ENCODE results near the gene ARHGEF28. TPM values are rescaled to one million over a fixed set of nuclear protein-coding genes. Genes with fewer than 3 reads are reported as not detected.

Gene ARHGEF28
- total RNA-seq, 1 donor: 0.27 TPM

DNA sequence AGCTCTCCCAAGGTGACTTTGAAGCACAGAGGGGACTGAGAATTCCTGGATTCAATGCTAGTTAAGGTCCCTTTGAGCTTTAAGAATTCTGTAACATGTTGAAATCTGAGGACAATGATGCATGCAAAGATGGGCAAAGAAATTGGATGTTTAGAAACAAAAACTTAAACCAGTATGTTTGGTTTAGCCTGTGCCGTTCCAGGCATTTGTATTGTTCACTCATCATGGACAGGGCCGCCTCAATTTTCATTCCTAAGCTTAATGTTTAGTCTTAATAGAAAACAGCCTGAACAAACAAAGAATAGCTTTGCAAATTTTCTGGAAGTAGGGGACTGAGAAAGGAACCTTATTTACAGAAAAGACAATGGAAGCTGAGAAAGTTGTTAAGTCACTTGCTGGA, 267.8 kb downstream of the ARHGEF28 start:
- DNase-seq (ENCODE audit: low read depth in 2 of 3, low spot score in 2 of 3): no peak

GRCh38 chr5:73894860-73895259, 268.9 kb downstream of the ARHGEF28 start:
- no peak for DNase-seq (ENCODE audit: low read depth in 2 of 3, low spot score in 2 of 3)

DNA sequence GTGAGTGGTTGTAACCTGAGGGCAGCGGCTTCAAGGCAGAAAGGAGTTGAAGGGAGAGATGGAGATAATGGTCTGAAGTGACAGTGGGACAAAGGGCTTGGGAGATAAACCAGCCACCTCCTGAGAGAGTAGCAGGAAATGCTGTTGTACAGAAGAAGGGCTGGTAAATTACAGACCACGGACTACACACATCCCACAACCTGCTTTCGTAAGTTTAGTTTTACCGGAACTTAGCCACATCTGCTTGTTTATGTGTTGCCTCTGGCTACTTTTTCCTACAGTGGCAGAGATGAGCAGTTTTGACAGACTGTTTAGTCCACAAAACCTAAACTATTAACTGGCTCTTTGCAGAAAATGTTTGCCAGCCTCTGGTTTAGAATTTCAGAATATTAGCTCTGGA, 269.5 kb downstream of the ARHGEF28 start:
- no peak for DNase-seq (ENCODE audit: low read depth in 2 of 3, low spot score in 2 of 3)

DNA sequence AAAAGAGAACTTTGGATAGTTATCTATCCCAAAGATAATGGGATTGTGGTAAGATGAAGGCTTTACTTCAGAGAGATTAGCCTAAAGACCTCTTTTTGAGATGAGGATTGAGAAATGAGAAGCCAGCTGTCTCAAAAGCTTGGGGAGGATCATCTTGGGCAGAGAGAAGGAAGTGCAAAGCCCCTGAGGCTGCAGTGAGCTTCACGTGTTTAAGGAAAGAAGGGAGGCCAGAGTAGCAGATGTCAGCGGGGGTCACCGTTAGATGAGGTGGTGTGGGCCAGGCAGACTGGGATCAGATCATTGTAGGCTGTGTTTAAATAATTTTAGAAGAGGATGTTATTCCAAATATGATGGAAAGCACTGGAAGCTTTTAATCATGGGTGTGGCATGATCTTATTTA, 270.1 kb downstream of the ARHGEF28 start:
- DNase-seq (ENCODE audit: low read depth in 2 of 3, low spot score in 2 of 3): no peak

GRCh38 chr5:73896668-73897067, 270.7 kb downstream of the ARHGEF28 start:
- no peak for DNase-seq (ENCODE audit: low read depth in 2 of 3, low spot score in 2 of 3)

GRCh38 chr5:73897893-73898292, 271.9 kb downstream of the ARHGEF28 start:
- no peak for DNase-seq (ENCODE audit: low read depth in 2 of 3, low spot score in 2 of 3)

DNA sequence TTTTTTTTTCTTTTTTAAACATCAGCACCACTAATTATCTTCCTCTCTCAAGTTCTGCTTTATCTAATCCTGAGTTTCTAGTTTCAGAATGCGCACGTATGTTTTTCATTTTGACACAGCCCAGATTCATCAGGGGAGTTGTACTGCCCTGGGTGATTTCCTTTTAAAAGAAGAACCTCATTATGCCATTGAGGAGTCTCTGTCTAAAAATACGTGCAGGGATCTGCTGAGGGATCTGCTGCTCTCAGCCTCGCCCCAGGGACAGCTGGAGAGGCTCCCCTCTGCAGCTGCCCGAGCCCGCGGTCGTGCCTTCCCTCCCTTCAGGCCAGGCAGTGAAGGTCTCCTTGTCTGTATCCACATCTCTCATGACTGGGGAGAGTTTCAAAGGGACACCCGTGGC, 273.1 kb downstream of the ARHGEF28 start:
- no peak for DNase-seq (ENCODE audit: low read depth in 2 of 3, low spot score in 2 of 3)

DNA sequence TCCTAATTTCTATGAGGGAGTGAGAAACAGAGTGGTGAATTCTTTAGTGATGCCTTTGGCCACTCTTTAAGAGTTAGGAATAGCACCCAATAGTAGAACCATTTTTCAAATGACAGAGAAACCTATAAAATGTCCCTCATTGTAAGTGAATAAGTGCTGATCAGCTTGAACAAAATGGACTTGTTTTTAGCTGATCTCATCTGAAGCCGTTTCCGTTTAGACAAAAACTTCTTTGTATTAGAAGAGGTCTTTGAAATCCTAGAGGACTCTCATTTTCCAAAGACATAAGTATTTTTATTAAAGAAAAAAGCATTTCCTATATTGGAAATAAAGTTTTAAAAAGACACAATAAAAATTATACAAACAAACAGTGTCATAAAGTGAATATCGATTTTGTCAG, 273.9 kb downstream of the ARHGEF28 start:
- DNase-seq (ENCODE audit: low read depth in 2 of 3, low spot score in 2 of 3): no peak

DNA sequence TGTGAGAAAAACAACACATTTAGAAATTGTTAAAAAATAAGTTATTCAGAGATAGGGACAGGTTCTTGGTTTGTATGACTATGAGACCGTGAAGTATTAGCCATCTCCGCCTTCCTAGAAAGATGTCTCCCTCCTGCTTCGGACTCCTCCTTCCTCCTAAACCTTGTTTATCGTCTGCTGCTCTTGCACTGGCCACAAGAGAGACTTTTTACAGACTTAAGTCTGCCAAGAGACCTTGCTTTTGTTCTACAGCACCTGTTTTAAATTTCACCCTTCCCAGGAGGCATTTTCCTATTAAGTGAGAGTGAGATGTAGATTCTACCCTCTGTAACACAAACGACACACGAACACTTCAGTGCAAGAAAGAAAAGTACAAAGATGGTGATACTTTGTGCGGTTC, 274.6 kb downstream of the ARHGEF28 start:
- DNase-seq (ENCODE audit: low read depth in 2 of 3, low spot score in 2 of 3): no peak

DNA sequence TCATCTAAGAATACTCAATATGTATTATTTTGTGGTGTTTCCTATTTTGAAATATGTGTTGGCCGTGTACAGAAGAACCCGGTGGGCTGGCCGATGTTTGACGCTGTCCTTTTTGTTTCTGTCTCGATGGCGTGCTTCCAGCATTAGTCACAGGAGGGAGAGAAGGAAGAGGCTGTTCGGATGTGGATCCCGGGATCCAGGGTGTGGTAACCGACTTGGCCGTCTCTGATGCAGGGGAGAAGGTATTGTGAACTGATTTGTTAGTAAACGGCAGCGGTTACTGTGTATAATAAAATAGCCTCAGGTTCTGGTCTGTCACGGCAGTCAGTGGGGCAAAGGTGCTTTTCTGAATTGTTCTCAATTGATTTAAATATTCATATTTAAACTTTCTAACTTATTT, 275.0 kb downstream of the ARHGEF28 start:
- DNase-seq (ENCODE audit: low read depth in 2 of 3, low spot score in 2 of 3): no peak

DNA sequence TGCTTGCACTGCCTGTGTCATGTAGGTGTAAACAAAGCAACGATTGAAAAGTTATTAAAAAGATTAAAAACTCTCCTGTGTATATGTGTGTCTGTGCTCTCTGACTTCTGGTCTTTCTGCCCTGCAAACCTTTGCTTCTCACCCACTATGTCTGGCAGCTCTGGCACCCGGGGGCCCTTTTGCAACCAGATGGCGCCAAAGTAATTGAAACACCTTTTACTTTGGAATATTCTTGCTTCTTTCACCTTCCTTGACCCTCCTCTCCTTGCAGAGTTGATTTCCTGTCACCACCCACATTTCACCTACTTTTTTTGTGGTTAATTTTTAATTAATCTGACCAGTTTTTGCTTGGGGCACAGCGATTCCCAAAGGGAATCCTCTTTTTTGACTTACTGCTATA, 275.5 kb downstream of the ARHGEF28 start:
- DNase-seq (ENCODE audit: low read depth in 2 of 3, low spot score in 2 of 3): peak in 1 of 3 donors; percentile 8

- peak; percentile 11 to 89 (median 53) for DNase-seq (ENCODE audit: low read depth in 2 of 3, low spot score in 2 of 3)
Measured at GRCh38 chr5:73902327-73903051, 276.5 kb downstream of the ARHGEF28 start.

- no peak for DNase-seq (ENCODE audit: low read depth in 2 of 3, low spot score in 2 of 3)
Measured at GRCh38 chr5:73903169-73903568, 277.2 kb downstream of the ARHGEF28 start.

DNA sequence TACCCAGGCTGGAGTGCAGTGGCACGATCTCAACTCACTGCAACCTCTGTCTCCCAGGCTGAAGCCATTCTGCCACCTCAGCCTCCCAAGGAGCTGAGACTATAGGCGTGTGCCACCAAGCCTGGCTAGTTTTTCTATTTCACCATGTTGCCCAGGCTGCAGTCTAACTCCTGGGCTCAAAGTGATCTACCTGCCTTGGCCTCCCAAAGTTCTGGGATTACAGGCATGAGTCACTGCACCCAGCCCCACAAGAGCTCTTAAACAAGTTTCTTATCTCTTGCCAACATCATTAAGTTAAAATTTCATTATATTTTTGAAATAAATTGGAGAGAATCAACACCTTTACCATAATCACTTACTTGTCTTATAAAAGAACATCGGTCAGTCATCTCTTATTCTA, 280.3 kb downstream of the ARHGEF28 start:
- no peak for DNase-seq (ENCODE audit: low read depth in 2 of 3, low spot score in 2 of 3)

GRCh38 chr5:73907164-73907563, 281.2 kb downstream of the ARHGEF28 start:
- DNase-seq (ENCODE audit: low read depth in 2 of 3, low spot score in 2 of 3): no peak

DNA sequence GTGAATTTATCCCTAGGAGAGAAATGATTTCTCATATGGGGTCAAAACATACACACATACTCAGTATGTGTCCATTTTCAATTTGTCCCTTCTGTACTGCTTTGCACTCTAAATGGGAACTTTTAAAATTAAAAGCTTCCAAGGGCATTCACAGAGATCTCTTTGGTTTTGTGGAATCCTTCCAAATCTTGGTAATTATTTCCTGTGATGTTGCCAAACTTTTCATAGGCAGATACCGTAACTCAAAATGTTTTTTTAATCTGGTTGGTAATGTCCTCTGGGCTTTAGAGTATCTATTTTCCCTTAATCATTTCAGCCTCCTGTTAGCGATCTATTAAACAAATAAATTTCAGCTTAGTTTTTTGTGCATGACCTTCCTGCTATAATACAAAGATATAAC, 282.4 kb downstream of the ARHGEF28 start:
- DNase-seq (ENCODE audit: low read depth in 2 of 3, low spot score in 2 of 3): no peak

DNA sequence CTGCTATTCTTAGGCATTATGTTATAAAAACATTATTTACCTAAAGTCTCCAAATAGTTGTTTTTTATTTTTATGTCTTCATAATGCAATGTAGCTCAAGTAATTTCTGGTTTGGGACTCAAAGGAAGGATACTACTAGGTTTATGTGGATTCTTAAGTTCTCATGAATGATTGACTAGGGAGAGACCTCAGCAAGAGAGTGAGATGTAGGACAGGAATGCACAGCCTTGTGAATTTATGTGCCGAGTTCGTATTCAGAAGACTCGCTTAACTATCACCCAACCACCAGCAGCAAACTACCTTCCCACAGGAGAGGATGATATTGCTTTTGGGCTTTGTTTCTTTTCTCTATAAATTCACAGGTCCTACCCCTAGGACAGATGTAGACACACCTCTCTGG, 282.9 kb downstream of the ARHGEF28 start:
- DNase-seq (ENCODE audit: low read depth in 2 of 3, low spot score in 2 of 3): no peak

GRCh38 chr5:73909474-73909873, 283.5 kb downstream of the ARHGEF28 start:
- no peak for DNase-seq (ENCODE audit: low read depth in 2 of 3, low spot score in 2 of 3)

DNA sequence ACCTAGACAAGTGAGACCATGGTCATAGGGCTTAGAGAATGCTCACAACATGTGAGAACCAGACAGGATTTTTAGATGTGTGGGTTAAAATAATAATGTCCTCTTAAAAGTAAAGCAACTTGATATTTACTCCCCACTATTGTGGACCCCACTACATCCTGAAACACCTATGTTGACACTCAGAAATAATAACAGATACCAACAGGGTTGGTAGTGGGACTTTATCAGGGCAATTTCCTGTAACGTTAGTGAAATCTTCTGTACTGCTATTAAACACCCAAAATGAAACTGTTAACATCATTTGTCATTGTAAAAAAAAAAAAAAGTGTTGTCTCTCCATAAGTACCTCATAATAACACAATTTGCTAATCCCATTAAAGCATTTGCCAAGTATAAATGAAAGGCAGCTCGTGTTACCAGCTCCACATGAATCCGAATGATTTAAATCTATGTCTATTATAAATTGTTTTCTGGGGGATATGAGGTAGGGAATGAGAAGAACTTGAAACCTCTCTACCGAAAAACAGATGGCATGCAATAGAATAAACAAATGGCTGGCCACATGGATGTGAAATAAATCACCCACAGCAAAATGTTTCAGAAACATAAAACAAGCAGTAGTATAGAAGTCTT, 285.9 kb downstream of the ARHGEF28 start:
- DNase-seq (ENCODE audit: low read depth in 2 of 3, low spot score in 2 of 3): no peak

- DNase-seq (ENCODE audit: low read depth in 2 of 3, low spot score in 2 of 3): no peak
Measured at GRCh38 chr5:73912821-73913271, 286.9 kb downstream of the ARHGEF28 start.

- DNase-seq (ENCODE audit: low read depth in 2 of 3, low spot score in 2 of 3): no peak
Measured at GRCh38 chr5:73913971-73914370, 288.0 kb downstream of the ARHGEF28 start.

GRCh38 chr5:73915345-73915744, 289.3 kb downstream of the ARHGEF28 start:
- no peak for DNase-seq (ENCODE audit: low read depth in 2 of 3, low spot score in 2 of 3)
